ENCODE measurements around the gene PRG2.
A peak's percentile ranks its signal among the peaks of the same experiment; 100 is the strongest.

The PRG2 gene, protein sequence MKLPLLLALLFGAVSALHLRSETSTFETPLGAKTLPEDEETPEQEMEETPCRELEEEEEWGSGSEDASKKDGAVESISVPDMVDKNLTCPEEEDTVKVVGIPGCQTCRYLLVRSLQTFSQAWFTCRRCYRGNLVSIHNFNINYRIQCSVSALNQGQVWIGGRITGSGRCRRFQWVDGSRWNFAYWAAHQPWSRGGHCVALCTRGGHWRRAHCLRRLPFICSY

DNA sequence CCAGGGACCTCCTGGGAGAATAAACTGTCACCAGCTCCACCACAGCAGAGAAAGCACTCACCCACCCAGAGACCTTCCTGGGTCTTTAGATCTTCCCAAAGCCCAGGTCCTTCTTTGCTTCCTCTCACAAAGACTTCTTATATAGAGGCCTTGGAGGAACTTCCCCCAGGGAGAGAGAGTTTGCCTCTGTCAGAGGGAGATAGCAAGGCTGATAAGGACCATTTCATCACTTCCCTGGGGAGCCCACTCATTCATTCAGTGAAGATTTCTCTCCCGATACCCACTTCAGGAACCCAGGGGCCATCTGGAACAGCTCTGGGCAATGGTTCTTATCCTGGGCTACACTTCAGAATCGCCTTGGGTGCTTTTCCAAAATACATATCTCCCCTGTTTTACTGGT, at the start of gene PRG2:
TSS of gene PRG2 (minus strand) at position 116 of the 400 bp plus-strand sequence. CDS start 706 bp downstream, outside the sequence.
- Histone ChIP-seq H3K27ac (ENCODE audit: low read depth, low read length) (no peak within 1 kb of the TSS), H3K4me3 (ENCODE audit: low read depth, low read length) (no peak within 1 kb of the TSS), H3K79me2 (ENCODE audit: control insufficient read depth, insufficient read depth, low read length, unreplicated experiment) (no peaks in the 10 kb centered on the region), H2AFZ (ENCODE audit: low read length, unreplicated experiment) (no peak within 1 kb of the TSS), H3K27me3 (ENCODE audit: insufficient read depth, low read length) (peaks cover 72% of the 10 kb centered on the region), H3K4me1 (ENCODE audit: control insufficient read depth, insufficient read depth, low read length, unreplicated experiment) (no peaks in the 10 kb centered on the region), H3K36me3 (ENCODE audit: insufficient read depth, low read length) (no peaks in the 10 kb centered on the region)

DNA sequence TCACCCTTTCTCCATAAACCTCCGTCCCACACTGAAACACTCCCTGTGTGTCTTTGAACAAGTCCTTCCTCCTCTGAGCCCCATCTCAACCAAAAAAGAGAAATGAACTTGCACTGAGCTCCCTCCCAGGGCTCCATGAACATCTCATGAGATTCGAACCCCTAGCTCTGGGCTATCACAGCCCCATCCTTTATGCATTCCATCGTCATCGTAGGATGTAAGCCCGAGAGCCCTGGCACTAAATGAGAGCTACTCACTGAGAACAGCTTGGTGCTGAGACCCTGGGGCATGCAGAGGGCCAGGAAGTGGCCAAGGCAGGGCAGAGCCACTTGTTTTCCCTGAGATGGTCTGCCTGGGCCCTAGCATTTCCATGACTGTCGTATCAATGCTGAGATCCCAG, 49.3 kb upstream of the PRG2 start:
- no peak overlapping the region for H2AFZ ChIP-seq (ENCODE audit: low read length, unreplicated experiment)
- H3K27ac ChIP-seq (ENCODE audit: low read depth, low read length), result no peak overlapping the region
- H3K4me3 ChIP-seq (ENCODE audit: low read depth, low read length), result no peak overlapping the region
- H3K36me3 ChIP-seq (ENCODE audit: insufficient read depth, low read length), result no peaks in the 10 kb centered on the region
- H3K27me3 ChIP-seq (ENCODE audit: insufficient read depth, low read length), result no peaks in the 10 kb centered on the region
- H3K4me1 ChIP-seq (ENCODE audit: control insufficient read depth, insufficient read depth, low read length, unreplicated experiment), result peaks cover 6% of the 10 kb centered on the region
- H3K79me2 ChIP-seq (ENCODE audit: control insufficient read depth, insufficient read depth, low read length, unreplicated experiment), result no peaks in the 10 kb centered on the region

DNA sequence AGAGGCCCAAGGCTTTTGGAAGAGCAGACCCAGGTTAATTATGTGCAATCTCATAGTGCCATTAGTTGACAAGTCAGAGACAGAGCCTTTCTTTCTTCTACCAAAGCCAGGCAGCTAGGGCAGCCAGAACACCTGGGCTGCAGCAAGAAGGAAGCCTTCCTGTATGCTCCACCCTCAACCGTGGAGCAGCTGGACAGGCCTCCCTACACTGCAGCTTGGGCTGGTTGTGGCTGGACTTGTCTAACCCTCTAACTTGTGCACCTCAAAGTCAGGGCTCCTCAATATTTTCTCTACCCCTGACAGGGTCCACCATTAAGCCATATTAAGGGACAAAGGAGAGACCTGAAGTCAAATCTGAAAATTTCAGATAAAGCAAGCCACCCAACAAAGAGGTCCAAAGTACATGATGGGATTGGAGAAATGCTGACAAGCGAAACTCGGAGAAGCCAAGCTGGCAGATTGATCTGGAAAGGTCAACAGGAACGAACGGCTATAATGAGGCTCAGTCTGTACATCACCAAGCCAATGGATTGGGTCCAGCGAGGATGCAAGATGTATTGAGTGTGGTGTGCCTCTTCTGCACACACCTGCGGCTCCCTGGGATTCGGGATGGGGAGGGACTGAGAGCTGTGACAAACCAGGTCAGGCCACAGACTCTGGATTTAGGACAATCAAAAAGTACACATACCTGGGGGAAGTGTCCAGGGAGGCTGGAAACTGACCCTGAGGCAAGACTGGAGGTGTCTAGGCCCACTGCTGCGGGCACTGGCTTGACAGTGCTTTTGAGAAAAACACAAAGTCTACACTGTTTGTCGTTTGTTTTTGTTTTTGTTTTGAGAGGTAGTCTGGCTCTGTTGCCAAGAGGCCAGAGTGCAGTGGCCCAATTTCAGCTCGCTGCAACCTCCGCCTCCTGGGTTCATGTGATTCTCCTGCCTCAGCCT, 48.2 kb upstream of the PRG2 start:
- H3K27me3 ChIP-seq (ENCODE audit: insufficient read depth, low read length), result no peaks in the 10 kb centered on the region
- peaks cover 17% of the 10 kb centered on the region for H3K4me1 ChIP-seq (ENCODE audit: control insufficient read depth, insufficient read depth, low read length, unreplicated experiment)
- no peak overlapping the region for H3K4me3 ChIP-seq (ENCODE audit: low read depth, low read length)
- H3K27ac ChIP-seq (ENCODE audit: low read depth, low read length), result no peak overlapping the region
- no peak overlapping the region for H2AFZ ChIP-seq (ENCODE audit: low read length, unreplicated experiment)
- H3K79me2 ChIP-seq (ENCODE audit: control insufficient read depth, insufficient read depth, low read length, unreplicated experiment), result no peaks in the 10 kb centered on the region
- H3K36me3 ChIP-seq (ENCODE audit: insufficient read depth, low read length), result no peaks in the 10 kb centered on the region

DNA sequence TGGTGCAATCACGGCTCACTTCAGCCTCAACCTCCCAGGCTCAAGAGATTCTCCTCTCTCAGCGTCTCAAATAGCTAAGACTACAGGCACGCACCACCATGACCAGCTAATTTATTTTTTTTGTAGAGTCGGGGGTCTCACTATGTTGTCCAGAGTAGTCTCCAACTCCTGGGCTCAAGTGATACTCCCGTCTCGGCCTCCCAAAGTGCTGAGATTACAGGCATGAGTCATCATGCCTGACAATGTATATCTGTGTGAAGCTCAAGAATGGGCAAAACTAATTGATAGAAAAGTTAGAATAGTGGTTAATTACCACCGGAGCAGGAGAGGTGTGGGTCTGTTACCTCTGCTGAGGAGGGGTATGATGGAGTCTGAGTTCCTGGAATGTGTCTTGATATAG, 45.6 kb upstream of the PRG2 start:
- Histone ChIP-seq H3K4me3 (ENCODE audit: low read depth, low read length) (no peak overlapping the region), H2AFZ (ENCODE audit: low read length, unreplicated experiment) (no peak overlapping the region), H3K79me2 (ENCODE audit: control insufficient read depth, insufficient read depth, low read length, unreplicated experiment) (no peaks in the 10 kb centered on the region), H3K27me3 (ENCODE audit: insufficient read depth, low read length) (no peaks in the 10 kb centered on the region), H3K27ac (ENCODE audit: low read depth, low read length) (no peak overlapping the region), H3K36me3 (ENCODE audit: insufficient read depth, low read length) (no peaks in the 10 kb centered on the region), H3K4me1 (ENCODE audit: control insufficient read depth, insufficient read depth, low read length, unreplicated experiment) (peaks cover 30% of the 10 kb centered on the region)

DNA sequence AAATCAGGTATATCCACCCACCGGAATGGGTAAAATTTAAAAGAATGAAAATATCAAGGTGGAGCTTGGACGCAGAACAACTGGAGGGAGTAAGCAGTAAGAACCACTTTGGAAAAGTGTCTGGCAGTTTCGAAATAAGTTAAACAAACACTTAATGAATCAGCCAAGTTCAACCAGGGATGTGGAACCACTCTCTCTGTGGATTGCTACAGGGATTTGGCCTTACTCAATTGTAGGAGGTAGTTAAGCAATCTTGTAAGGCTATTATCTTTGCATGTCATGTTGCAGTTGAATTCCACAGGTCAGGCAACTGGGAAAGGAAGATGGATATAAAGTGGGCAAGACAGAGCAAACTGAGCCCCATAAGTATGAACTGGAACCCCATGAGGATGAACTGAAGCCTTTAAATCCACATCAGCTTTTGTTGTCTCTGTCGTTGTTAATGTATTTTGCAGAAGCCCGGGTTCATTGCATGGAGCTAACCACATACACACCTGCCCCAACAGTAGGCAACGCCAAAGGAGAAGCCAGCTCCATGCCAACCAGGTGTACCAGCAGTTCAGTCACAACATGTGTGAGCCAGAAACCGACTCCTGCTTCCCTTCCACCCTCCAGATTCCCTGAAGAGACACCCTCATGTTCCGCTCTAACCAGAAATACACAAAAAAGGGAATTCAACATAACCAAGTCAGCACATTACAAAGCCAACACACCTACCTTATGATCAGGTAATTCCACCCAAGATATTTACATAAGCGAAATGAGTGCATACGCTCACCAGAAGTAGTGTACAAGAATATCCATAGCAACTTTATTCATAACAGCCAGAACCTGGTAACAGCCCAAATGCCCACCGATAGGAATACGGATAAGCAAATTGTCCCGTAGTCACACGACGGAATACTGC, 44.4 kb upstream of the PRG2 start:
- no peak overlapping the region for H2AFZ ChIP-seq (ENCODE audit: low read length, unreplicated experiment)
- no peaks in the 10 kb centered on the region for H3K36me3 ChIP-seq (ENCODE audit: insufficient read depth, low read length)
- peaks cover 30% of the 10 kb centered on the region for H3K4me1 ChIP-seq (ENCODE audit: control insufficient read depth, insufficient read depth, low read length, unreplicated experiment)
- H3K79me2 ChIP-seq (ENCODE audit: control insufficient read depth, insufficient read depth, low read length, unreplicated experiment), result no peaks in the 10 kb centered on the region
- peak overlapping the region; percentile 43 for H3K27ac ChIP-seq (ENCODE audit: low read depth, low read length)
- H3K27me3 ChIP-seq (ENCODE audit: insufficient read depth, low read length), result no peaks in the 10 kb centered on the region
- no peak overlapping the region for H3K4me3 ChIP-seq (ENCODE audit: low read depth, low read length)

DNA sequence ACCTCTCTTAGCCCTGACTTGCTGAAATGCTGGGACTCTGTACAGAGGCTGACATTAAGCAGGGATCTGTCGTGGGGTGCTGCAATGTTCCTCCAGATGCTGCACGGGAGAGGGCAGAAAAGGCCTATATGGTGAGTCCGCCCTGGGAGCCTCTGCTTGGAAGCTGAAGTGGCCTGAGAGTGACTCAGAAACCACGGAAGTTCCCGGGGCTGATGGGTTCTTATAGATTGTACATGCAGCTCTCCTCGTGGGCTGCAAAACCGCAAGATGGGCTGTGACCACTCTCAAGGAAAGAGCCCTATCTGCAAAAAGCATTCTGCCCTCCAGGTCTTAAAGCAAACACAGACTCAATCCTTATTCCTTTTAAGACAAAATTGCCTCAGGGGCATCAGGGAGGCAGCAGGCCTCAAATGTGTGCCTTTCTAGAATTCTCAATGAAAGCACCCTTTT, 42.3 kb upstream of the PRG2 start:
- Histone ChIP-seq H2AFZ (ENCODE audit: low read length, unreplicated experiment) (no peak overlapping the region), H3K4me1 (ENCODE audit: control insufficient read depth, insufficient read depth, low read length, unreplicated experiment) (peaks cover 37% of the 10 kb centered on the region), H3K79me2 (ENCODE audit: control insufficient read depth, insufficient read depth, low read length, unreplicated experiment) (no peaks in the 10 kb centered on the region), H3K36me3 (ENCODE audit: insufficient read depth, low read length) (no peaks in the 10 kb centered on the region), H3K4me3 (ENCODE audit: low read depth, low read length) (no peak overlapping the region), H3K27ac (ENCODE audit: low read depth, low read length) (no peak overlapping the region), H3K27me3 (ENCODE audit: insufficient read depth, low read length) (no peaks in the 10 kb centered on the region)

DNA sequence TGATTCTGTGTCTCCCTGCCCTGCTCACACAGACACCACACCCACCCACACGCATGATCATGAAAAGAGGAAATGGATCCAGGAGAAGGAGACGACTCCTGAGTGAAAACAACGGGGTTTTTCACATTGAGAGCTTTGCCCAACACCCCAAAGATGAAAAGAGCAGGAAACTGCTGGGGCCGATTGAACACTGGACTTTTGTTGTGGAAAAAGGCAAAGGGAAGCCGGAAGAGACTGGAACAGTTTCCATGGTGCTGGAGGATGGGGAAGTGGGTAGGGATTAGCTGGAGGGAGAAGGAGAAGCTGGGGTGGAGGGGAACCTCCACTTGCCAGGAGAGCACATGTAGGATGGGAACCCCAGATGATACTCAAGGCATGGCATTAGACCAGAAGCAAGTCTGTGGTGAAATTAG, 41.7 kb upstream of the PRG2 start:
- Histone ChIP-seq H3K36me3 (ENCODE audit: insufficient read depth, low read length) (no peaks in the 10 kb centered on the region), H3K27me3 (ENCODE audit: insufficient read depth, low read length) (no peaks in the 10 kb centered on the region), H3K4me3 (ENCODE audit: low read depth, low read length) (no peak overlapping the region), H2AFZ (ENCODE audit: low read length, unreplicated experiment) (no peak overlapping the region), H3K4me1 (ENCODE audit: control insufficient read depth, insufficient read depth, low read length, unreplicated experiment) (peaks cover 43% of the 10 kb centered on the region), H3K79me2 (ENCODE audit: control insufficient read depth, insufficient read depth, low read length, unreplicated experiment) (no peaks in the 10 kb centered on the region), H3K27ac (ENCODE audit: low read depth, low read length) (no peak overlapping the region)

DNA sequence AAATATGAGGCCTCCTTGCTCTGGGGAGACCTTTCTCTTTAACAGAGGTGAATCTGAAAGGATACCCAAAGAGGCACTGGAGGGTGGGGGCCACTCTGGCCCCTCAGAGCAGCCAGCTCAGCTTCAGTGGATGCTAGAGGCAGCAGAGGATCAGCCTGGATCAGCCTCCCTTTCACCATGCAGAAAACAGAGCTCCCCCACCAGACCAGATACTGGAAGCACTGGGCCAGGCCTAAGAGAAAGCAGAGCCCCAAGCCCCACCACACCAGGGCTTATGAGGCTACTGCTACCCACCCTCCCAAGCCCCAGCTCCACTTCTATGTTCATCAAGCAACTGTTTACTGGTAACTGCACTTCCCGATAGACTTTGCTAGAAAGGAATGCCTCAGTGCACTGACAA, 40.5 kb upstream of the PRG2 start:
- no peak overlapping the region for H3K27ac ChIP-seq (ENCODE audit: low read depth, low read length)
- peaks cover 44% of the 10 kb centered on the region for H3K4me1 ChIP-seq (ENCODE audit: control insufficient read depth, insufficient read depth, low read length, unreplicated experiment)
- H3K4me3 ChIP-seq (ENCODE audit: low read depth, low read length), result no peak overlapping the region
- H3K27me3 ChIP-seq (ENCODE audit: insufficient read depth, low read length), result no peaks in the 10 kb centered on the region
- H2AFZ ChIP-seq (ENCODE audit: low read length, unreplicated experiment), result no peak overlapping the region
- no peaks in the 10 kb centered on the region; the same call in 1 of the 2 replicates for H3K36me3 ChIP-seq (ENCODE audit: insufficient read depth, low read length)
- H3K79me2 ChIP-seq (ENCODE audit: control insufficient read depth, insufficient read depth, low read length, unreplicated experiment), result peaks cover 8% of the 10 kb centered on the region

DNA sequence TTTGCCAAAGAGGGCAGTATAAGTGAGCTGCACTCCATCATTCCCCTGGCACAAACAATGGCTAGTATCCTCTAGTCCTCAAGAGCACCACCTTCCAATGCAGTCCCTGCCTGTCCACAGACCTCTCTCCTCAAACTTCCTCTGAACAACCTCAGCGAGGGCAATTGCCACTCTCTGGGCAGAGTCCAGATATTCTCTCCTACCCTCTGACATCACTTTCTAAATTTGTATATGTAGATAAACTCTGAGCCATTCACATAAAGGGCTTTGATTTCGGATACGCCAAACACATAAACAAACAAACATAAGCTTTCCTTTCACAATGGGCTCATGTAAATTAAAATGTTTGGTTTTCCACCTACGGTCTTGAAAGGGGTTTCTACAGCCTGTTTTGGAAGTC, 39.5 kb upstream of the PRG2 start:
- H3K4me3 ChIP-seq (ENCODE audit: low read depth, low read length), result no peak overlapping the region
- H3K27ac ChIP-seq (ENCODE audit: low read depth, low read length), result no peak overlapping the region
- peaks cover 48% of the 10 kb centered on the region for H3K4me1 ChIP-seq (ENCODE audit: control insufficient read depth, insufficient read depth, low read length, unreplicated experiment)
- no peaks in the 10 kb centered on the region; the same call in 1 of the 2 replicates for H3K36me3 ChIP-seq (ENCODE audit: insufficient read depth, low read length)
- H3K79me2 ChIP-seq (ENCODE audit: control insufficient read depth, insufficient read depth, low read length, unreplicated experiment), result peaks cover 17% of the 10 kb centered on the region
- H2AFZ ChIP-seq (ENCODE audit: low read length, unreplicated experiment), result no peak overlapping the region
- no peaks in the 10 kb centered on the region for H3K27me3 ChIP-seq (ENCODE audit: insufficient read depth, low read length)

DNA sequence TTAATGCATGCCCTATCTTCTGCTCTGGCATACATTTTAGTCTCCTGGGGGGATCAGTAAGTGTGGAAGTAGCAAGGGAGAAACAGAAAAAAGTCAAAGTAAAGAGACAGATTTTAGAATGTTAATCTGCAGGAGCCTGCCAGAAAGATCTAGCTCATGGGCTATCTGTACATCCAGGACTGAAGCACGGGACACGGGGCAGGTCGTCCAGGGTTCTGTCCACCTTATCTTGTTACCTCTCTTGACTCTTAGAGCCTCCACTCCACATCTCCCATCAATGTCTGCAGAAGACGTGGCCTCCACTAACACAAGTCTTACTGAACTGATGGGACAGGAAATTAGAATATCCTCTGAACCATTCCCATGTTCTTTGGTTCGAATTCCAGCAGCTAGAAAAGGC, 38.2 kb upstream of the PRG2 start:
- no peak overlapping the region for H2AFZ ChIP-seq (ENCODE audit: low read length, unreplicated experiment)
- peaks cover 46% of the 10 kb centered on the region for H3K4me1 ChIP-seq (ENCODE audit: control insufficient read depth, insufficient read depth, low read length, unreplicated experiment)
- peaks cover 6% of the 10 kb centered on the region; the same call in 1 of the 2 replicates for H3K36me3 ChIP-seq (ENCODE audit: insufficient read depth, low read length)
- H3K27me3 ChIP-seq (ENCODE audit: insufficient read depth, low read length), result no peaks in the 10 kb centered on the region
- peaks cover 29% of the 10 kb centered on the region for H3K79me2 ChIP-seq (ENCODE audit: control insufficient read depth, insufficient read depth, low read length, unreplicated experiment)
- H3K4me3 ChIP-seq (ENCODE audit: low read depth, low read length), result no peak overlapping the region
- H3K27ac ChIP-seq (ENCODE audit: low read depth, low read length), result no peak overlapping the region
